GM18498 (cell line): ENCODE results near the gene NUB1.

Experiments
- ATAC-seq: cut with Tn5 transposase; IDR thresholded peaks from one replicate; pipeline ENCODE4 v1.9.1; 2021; ENCODE audit warnings: mild to moderate bottlenecking, moderate library complexity; ENCODE audit not compliant: unreplicated experiment

The NUB1 gene

DNA sequence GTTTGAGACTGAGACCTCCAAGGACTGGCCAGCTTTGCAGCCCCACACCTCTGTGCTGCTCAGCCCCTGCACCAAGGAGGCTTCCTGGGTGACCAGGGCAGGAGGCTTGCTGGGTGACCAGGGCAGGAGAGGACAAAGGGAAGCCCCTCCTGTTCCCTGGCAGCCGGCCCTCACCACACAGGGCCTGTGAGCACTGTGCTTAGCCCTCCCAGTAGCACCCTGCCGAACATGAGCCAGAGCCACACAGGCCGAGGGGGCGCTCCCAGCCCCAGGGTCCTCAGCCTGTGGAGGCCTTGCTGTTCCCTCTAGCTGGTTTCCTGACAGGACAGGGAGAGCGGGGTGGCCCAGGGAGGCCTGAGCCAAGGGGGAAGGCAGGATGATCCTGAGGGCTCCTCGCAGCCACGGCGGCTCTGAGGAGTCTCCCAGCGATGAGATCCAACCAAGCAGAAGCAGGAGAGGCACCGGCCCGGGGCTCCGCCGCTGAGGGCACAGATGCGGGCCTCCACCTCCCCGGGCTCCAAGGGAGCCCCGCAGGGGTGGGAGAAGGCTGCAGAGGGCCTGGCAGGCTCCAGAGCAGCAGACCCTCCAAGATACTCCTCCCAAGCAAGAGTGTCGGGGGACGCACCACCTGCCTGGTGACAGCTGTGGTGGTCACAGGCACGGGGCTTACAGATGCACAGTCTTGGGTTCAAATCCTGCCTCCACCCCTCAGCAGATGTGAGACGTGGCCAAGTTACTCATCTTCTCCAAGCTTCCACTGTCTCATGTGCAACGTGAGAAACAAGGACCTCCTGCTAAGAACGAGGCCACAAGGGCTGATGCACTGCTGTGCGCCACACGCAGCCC is 45.8 kb downstream of the NUB1 start:
- ATAC-seq = no peak

DNA sequence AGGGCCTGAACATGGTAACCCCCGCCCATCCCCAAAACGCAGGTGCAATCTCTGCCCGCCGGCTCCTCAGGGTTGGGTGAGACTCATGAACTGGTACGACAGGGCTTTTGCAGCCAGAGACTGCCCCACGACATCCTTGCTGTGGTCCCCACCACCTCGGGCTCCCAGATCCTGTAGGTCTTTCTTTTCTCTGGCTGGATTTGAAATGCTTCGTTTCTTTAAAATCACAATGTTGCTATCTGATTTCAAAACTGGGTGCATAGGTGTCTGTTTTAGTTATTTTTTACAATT is 46.3 kb downstream of the NUB1 start:
- ATAC-seq = no peak

GRCh38 chr7:151388430-151388829 is 46.8 kb downstream of the NUB1 start:
- no peak for ATAC-seq

GRCh38 chr7:151389096-151389767 is 47.6 kb downstream of the NUB1 start:
- no peak for ATAC-seq

DNA sequence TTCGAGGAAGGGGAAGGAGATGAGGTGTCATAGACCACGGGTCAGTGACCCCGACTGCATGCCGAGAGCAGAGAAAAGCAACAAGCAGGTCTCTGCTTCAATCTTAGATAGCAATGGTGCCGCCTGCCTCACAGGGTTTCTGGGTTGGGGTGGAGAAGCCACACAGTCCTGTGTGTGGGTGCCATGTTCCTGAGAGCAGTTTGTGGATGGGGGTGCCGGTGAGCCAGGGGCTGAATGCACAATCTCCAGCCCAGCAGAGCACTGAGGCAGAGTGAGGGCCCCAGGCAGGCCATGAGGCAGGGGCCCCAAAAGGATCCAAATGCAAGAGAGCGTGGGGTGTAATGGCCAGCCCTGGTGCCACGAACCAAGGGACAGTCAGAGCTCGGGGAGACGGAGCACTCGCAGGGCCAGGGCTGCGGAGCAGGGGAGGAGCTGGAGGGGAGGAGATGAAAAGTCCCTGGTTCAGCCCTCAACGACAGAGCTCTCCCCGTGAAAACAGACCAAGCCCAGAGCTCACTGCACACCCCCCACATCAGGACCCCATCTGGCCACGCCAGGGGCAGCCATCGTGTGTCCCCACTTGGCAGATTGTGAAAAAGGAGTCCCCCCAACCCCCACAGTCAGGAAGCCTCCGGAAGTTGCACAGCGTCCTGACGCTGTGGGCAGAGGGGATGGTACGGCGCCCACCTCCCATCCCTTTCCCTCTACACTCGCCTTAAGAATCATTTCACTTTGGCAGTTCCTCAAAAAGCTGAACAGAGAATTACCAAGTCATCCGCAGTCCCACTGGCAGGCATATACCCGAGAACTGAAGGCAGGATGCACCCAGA is 48.4 kb downstream of the NUB1 start:
- no peak for ATAC-seq

GRCh38 chr7:151390598-151391357 is 49.2 kb downstream of the NUB1 start:
- ATAC-seq = no peak

- ATAC-seq = no peak
Observed at GRCh38 chr7:151391358-151391730, 49.7 kb downstream of the NUB1 start.

DNA sequence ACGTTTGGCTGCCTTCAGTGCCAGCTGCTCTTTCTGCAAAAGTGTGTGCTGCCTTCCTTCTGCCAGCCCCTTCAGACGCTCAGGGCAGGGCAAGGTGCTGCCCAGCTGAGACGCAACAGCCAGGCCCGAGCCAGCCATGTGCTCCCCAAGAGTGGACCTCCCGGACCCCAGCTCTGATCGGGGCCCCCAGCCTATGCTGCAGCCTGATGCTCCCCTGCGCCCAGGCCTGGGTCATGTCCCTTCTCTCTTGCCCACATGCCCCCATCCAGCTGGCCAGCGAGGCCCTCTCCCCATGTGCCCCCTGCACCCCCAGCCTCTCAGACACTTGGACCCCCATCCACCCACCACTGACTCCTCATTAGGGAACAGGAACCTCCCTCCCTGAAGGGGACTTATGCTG is 50.4 kb downstream of the NUB1 start:
- ATAC-seq = no peak

GRCh38 chr7:151392426-151392825 is 50.8 kb downstream of the NUB1 start:
- no peak for ATAC-seq

DNA sequence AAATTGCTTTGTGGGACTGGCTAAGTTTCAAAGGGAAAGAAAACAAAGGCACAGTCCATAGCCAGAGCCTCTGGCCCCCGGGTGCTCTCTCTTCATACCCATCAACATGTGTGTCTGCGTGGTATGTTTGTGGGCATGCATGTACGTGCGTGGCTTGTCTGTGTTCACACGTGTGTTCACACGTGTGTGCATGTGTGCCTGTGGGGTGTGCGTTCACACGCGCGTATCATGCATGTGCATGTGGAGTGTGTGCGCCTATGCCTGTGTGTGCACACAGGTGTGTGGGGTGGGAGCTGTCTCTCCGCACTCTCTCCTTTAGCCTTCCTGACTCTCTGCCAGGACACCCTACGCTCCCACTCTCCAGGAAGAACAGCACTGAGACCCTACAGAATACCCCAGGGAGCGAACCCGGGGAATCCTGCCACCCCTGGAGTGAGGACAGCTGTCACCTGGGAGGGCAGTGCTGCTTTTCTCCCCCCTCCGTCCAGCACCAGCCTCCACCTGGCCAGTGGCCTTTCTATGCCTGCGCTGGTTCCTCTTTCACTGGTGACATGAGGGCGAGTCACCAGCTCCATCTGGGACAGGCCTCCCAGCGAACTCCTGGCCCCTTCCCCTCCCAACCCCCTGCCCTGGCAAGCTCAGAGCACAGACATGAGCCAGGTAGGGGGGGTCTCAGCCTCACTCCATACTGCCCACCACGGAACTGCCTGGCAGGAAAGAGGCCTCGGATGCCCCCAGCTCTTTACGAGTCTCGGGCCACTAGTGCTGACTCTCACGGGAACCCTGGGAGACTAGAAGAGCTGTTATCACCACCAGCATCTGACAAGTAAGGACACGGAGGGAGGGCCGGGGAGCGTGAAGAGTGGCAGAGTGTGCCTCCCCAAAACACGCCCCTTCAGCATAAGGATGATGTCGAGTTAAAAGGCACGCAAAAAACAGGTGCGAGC is 51.7 kb downstream of the NUB1 start:
- ATAC-seq = no peak

DNA sequence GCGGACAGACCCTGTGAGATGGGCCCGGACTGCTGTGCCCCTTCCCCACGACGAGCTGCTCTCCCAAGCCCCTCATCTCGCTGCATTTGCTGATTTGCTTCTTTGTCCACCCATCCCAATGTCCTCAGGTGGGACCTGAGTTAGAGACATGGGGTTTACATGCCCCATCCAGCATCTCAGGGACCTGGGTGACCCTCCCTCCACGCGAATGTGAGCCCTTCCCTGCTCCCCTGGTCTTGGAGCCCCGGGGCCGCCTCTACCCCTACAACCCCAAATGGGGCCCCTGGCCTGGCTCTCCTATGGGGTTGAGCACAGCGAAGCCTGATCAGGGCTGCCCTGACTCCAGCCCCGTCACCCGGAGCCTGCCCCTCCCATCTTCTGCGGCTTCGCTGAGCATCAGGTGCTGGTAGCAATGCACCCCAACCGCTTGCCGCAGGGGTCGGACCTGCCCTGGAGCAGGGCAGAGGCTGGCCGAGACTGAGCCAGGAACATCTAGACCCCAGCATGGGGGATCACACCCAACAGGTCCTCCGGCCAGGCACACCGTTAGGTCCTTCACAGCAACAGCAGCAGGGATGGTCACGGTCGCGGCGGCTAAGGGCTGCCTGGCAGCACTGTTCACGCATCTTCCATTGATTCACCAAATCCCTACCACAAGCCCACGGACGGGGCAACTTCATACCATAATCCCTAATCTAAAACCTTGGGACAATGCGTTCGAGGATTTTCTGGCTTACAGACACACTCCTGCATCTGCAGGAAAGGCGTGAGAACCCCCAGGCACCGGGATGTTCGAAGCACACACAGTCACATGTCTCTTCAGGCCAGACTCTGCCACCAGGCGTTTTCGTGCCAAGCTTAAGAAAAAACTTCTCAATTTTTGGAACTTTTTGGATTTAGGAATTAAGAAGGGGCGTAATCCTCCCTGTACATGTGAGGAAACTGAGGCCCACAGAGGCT is 52.7 kb downstream of the NUB1 start:
- ATAC-seq = no peak

GRCh38 chr7:151395036-151395367 is 53.4 kb downstream of the NUB1 start:
- ATAC-seq = no peak

DNA sequence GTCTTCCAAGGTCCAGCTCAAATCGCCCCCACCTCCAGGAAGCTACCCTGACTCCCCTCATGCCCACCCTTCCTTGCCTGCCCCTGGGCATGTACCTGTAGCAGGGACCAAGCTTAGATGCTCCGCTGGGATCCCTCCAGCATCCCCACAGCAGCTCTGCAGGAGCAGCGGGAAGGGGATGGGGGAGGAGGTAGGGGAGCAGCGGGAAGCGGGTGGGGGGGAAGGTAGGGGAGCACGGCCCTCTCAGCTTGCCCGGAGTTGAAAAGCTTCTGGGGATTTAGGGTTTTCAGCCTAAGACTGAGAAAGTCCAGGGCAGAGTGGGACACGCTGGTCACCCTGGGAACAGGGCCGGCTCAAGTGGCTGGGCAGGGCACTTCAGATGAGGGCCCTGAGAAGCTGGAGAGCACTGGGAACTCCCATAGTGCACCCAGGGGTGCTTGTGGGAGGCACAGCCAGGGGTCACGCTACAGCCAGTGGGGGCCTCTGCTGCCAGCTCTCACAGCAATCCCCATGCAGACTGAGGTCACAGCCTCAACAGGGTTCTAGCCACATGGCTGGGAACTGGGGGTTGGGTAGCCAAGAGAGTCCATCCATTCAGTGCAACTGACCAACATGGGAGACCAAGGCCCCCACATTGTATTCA is 54.8 kb downstream of the NUB1 start:
- no peak for ATAC-seq

GRCh38 chr7:151397026-151397425 is 55.4 kb downstream of the NUB1 start:
- ATAC-seq = no peak

DNA sequence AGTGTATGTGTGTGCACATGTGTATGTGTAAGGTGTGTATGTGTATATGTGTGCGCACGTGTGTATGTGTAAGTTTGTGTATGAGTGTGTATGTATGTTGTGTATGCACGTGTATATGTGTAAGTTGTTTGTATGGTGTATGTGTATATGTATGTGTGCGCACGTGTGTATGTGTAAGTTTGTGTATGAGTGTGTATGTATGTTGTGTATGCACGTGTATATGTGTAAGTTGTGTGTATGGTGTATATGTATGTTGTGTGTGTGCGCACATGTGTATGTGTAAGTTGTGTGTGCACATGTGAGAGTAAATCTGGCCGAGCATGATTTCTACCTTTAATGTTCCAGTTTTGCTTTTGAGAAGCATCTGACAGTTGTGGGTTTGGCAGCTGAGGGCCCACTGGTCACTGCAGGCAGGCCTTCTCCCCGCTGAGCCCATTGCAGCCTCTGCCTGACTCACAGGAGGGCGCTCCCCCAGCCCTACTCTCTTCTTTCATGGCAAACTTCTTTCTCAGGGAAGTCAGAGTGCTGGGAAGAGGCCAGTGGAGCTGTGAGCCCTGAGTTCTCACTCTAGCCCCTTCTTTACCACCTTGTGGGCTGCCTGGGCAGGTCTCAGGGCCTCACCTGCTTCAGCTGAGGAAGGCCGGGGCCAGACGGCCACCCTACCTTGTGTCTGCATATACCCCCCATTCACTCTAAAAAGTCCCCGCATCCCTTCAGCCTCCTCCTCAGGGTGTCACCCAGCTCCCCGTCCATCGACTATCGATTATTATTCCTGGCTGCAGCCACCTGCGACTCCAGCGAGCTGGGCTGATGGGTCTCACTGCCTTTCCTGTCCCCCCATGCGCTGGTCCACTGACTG is 57.1 kb downstream of the NUB1 start:
- no peak for ATAC-seq

- ATAC-seq = no peak
Observed at GRCh38 chr7:151399305-151399601, 57.6 kb downstream of the NUB1 start.

DNA sequence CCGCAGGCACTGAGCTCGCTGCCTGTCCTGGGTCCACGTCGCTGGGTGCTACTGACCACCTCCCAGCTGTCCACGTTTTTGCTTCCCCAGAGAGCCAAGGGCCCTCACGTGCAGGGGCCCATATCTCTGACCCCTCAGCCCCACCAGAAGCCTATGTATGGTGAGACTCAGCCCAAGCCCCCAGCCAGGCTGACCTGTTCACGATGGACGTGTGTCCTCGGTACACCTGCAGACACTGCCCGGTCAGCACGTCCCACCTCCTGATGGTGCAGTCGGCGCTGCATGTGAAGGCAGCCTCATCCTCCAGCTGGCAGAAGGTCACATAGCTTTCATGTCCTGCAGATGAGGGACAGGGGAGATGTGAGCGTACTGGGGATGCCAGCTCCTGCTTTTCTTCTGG is 58.3 kb downstream of the NUB1 start:
- ATAC-seq = no peak
